ENCODE results near the gene NME2. TPM values are rescaled to one million over a fixed set of nuclear protein-coding genes. Genes with fewer than 3 reads are reported as not detected.

The NME2 gene
- total RNA-seq, 2 donors from 2014 or later = 388 to 432 TPM

DNA sequence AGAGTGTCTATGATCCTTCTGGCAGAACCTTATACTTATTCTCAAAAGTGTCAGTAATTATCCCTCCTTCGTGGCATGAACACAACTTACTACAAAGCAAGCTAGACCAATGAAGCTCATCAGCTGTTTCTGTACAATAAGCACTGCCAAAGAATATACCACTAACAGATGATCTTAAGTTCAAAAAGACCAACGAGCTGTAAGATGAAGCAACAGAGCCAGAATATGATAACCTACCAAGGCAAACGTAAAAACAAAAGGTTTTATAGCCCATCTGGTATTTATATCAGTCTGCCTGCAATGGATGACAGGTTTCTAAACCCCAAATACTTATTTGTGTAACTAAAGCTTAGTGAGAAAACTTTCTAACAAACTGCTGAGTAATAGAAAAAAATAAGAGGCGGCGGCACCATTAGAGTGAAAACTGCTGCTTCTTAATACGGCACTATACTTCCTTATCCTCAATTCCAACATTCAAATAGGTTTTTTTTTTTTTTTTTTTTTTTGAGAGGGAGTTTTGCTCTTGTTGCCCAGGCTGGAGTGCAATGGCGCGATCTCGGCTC lies 22.1 kb downstream of the NME2 start:
- intact Hi-C loops (cut with DNase I) = no loop called here
- no peak for DNase-seq (ENCODE audit: low spot score)

GRCh38 chr17:51189162-51189561 lies 23.0 kb downstream of the NME2 start:
- intact Hi-C loops (cut with DNase I) = no loop called here
- DNase-seq (ENCODE audit: low spot score) = no peak

- no peak for DNase-seq (ENCODE audit: low spot score)
Measured at GRCh38 chr17:51189628-51190027, 23.4 kb downstream of the NME2 start.

DNA sequence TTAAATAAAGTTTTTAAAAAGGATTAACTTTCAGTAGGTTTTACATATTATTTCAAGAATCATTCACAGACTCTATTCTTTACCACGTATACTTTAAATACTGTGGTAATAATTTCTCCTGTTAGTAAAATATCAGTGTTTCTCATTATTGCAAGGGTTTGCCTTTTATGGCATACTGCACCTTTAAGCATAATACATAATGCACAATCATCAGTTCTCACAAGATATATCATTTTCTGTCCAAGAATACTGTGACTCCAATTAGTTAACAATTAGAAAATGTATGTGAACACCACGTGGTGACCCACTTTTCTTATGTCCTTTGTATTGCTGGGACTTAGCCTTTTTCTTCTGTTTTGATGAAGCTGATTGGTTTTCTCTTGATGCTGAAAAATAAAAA lies 25.7 kb downstream of the NME2 start:
- intact Hi-C loops (cut with DNase I) = no loop called here
- no peak for DNase-seq (ENCODE audit: low spot score)

More at GRCh38 chr17:51189628-51190027, 23.4 kb downstream of the NME2 start:
- intact Hi-C loops (cut with DNase I) = no loop called here

- intact Hi-C loops (cut with DNase I) = no loop called here
- DNase-seq (ENCODE audit: low spot score) = no peak
Measured at GRCh38 chr17:51197754-51198153, 31.5 kb downstream of the NME2 start.

- DNase-seq (ENCODE audit: low spot score) = no peak
- intact Hi-C loops (cut with DNase I) = no loop called here
Measured at GRCh38 chr17:51200295-51200694, 34.1 kb downstream of the NME2 start.

DNA sequence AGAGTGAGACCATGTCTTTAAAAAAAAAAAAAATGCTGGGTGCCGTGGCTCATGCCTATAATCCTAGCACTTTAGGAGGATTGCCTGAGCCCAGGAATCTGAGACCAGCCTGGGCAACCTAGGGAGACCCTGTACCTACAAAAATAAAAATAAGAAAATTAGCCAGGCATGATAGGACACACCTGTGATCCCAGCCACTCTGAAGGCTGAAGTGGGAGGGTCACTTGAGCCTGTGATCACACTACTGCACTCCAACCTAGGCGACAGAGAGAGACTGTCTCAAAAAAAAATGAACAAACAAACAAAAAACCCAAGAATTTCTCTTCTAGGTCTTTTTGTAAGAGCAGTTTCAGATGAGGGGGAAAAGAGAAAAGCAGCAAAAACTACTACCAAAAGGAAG lies 34.6 kb downstream of the NME2 start:
- intact Hi-C loops (cut with DNase I) = no loop called here
- no peak for DNase-seq (ENCODE audit: low spot score)

DNA sequence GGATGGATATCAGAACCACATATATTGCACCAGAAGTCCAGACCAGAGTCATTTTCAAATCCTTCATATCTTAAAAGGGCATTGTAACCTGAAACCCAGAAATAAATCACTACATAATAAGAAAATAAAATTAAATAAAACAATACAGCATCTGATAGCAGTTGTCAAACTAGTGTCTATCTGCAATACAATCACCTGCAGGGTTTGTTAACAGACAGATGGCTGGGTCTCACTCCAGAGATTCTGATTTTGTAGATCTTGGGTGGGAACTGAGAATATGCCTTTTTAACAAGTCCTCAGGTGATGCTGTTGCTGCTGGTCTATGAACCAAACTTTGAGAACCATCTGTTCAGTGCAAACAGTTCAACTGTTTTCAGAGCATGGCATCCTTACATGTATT lies 37.6 kb downstream of the NME2 start:
- intact Hi-C loops (cut with DNase I) = no loop called here
- DNase-seq (ENCODE audit: low spot score) = no peak

- DNase-seq (ENCODE audit: low spot score) = no peak
- intact Hi-C loops (cut with DNase I) = loop anchor here in 1 of 2 donors (1.0 kb wide), 1 partner anchor 9 kb away; no protein-coding TSS in a partner anchor
Measured at GRCh38 chr17:51214920-51215319, 48.7 kb downstream of the NME2 start.

GRCh38 chr17:51217946-51218345 lies 51.7 kb downstream of the NME2 start:
- no peak for DNase-seq (ENCODE audit: low spot score)

DNA sequence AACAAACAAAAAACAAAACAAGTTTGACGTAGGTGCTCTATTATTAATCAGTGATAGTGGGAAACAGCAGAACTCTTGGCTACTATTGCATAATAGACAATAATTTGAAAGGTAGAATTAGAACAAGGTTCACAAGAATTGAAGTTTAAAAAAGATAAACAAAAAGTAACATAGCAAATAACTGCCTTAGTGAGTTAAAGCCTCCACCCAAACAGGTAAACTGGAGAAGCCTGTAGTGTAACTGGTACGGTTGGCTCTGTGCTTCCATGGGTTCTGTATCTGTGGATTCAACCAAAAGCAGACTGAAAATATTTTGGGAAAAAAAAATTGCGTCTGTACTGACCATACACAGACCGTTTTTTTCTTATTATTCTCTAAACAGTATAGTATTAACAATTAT lies 55.1 kb downstream of the NME2 start:
- no peak for DNase-seq (ENCODE audit: low spot score)

More at GRCh38 chr17:51217946-51218345, 51.7 kb downstream of the NME2 start:
- intact Hi-C loops (cut with DNase I) = no loop called here

More for the DNA sequence above, 55.1 kb downstream of the NME2 start:
- intact Hi-C loops (cut with DNase I) = no loop called here

Other genes starting within 250 kb of the NME2 start
- gene SPAG9, start 45.5 kb upstream of the NME2 start, total RNA-seq = 100 to 1,000 TPM in 1 of 2 donors, 10 to 100 TPM in 1; 88.4 to 126 TPM
- 10 to 100 TPM; 48.8 to 61.3 TPM for gene NME1, start 12.9 kb upstream of the NME2 start, total RNA-seq
- 1 to 10 TPM; 8.8 to 9.9 TPM for gene MBTD1, start 93.6 kb downstream of the NME2 start, total RNA-seq
- 10 to 100 TPM; 19.3 to 21.7 TPM for gene UTP18, start 94.1 kb downstream of the NME2 start, total RNA-seq

All from posterior vena cava (tissue), 2 donors.